Ramos (cell line): ENCODE measurements around the gene ZNF202.
"Not testable (repeated sequence)": the region's sequence is repeated elsewhere in the genome, so short reads cannot be mapped to it uniquely, and the experiment has no call there.

Experiments used
- in situ Hi-C: fragments of 300-500 bp; cut with MboI; formaldehyde crosslinking; loops from one replicate; pipeline ENCODE4 v1.14.3; 2022; ENCODE audit warnings: low sequenced_read_pairs; ENCODE audit not compliant: unreplicated experiment

The ZNF202 gene

GRCh38 chr11:123741159-123742030, at the start of gene ZNF202:
TSS of gene ZNF202 (minus strand) at chr11:123741660. CDS start at chr11:123730888, 10,772 bp downstream.
- in situ Hi-C loops, result no loop called here

DNA sequence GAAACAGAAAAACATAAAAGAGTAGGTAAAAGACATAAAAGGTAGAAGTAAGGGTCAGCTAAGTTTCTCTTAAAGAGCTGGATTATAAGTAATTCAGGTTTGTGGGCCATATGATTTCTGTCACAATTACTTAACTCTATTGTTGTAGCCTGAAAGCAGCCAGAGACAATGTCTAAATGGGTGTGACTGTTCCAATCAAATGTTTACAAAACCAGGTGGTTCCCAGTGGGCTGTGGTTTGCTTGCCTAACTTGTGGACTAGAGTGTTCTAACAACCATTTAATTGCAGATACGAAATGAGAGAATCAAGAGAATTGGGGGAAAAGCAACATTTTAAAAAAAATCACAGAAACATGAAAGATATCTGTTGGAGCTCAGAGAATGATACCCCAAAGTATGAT, 42.1 kb upstream of the ZNF202 start:
- in situ Hi-C loops, result no loop called here

- in situ Hi-C loops, result no loop called here
Measured at GRCh38 chr11:123778511-123778910, 37.1 kb upstream of the ZNF202 start.

DNA sequence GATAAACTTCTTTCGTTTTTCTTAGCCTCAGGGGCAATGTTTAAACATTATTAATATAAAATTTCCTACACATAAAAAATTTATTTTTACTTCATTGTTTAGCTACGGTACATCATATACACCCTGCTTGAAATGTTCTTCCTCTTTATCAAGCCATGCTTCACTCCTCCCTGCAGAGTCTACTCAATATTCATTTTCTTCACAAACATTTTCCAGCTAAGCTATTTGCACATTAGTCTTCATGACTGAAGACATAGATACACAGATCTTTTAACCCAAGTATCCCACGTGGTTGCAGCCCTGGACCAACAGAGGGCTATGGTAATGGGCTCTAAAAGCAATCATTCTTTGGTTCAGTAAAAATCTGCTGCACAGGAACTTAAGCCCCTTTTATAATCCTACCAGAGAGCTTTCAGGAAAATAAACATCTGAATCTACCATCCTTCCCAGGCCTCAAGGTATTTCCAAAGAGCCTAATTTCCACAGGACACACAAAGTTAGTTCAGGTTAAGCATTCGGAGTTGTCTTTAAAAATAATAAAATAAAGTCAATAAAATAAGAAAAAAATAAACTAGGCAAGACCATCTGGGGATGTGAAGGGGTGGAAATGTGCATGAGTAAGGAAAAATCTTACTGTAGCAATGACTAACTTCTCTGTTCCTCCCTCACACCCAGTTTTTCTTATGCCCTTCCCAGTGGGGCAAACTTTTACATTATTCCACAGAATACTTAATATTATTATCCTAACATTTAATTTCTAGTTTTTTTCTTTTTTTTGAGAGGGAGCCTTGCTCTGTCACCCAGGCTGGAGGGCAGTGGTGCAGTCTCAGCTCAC, 34.5 kb upstream of the ZNF202 start:
- in situ Hi-C loops, result no loop called here

DNA sequence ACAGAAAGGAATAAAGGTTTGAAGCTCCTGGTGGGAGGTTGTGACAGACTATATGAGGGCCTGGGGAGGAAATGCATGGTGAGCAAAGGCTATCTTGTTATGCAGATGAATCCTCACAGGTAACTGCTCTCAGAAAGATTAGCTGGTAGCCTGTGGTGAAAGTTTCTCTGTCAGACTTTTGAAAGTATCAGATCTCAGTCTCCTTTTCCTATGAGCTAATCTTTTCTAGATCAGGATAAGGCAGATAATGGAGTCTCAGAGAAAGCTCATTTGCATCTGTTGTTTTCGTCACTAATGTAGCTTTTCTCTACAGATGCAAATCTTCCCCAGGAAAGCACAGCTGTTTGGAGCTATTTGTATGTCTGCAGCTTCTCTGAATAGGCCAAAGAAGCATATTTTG, 33.8 kb upstream of the ZNF202 start:
- in situ Hi-C loops, result no loop called here

DNA sequence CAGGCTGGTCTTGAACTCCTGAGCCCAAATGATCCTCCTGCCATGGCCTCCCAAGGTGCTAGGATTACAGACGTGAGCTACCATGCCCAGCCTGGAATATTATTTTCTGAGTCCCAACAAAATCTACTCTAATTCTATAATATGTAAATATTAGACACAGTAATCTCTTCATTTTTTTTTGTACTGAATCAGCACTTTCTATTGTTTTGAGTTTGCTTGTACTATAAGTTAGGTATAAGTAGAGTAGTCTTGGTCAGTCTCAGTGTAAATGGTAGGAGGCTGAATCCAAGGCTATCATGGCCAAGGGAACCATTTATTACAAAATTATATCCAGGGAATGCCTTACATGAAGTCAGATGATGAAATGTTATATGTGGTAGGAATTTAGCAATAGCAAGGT, 32.5 kb upstream of the ZNF202 start:
- in situ Hi-C loops, result no loop called here

DNA sequence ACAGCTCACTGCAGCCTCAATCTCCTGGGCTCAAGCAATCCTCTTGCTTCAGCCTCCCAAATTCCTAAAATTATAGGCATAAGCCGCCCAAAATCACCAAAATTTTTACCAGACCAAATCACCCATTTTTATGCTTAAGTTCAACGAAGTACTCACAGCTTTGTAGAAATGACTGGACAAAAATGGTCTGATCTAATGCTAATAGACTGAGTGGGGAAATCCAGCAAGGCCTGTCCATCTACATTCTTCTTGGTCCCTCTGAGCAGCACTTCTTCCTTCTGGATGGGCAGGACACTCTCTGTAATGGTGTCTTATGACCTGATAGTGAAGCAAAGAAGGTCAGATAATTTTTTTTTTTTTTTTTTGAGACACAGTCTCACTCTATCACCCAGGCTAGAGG, 31.6 kb upstream of the ZNF202 start:
- in situ Hi-C loops, result no loop called here

DNA sequence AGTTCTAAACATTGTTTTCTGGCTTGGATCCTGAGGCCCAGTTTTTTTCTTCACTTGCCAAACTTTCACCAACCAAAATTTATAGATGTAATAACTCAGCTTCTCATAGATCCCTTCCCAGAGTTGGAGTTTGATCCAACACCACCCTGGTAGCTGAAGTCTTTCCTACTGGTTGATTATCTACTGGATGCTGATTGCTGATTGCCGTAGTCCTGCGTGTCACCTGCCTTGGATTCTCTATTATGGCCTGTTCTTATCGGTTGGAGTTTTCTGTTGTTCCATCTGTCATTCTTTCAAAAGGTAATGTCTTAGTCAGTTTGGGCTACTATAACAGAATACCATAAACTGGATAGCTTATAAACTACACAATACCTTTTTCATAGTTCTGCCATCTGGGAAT, 30.2 kb upstream of the ZNF202 start:
- in situ Hi-C loops, result no loop called here

- in situ Hi-C loops, result no loop called here
Measured at GRCh38 chr11:123770712-123771111, 29.3 kb upstream of the ZNF202 start.

DNA sequence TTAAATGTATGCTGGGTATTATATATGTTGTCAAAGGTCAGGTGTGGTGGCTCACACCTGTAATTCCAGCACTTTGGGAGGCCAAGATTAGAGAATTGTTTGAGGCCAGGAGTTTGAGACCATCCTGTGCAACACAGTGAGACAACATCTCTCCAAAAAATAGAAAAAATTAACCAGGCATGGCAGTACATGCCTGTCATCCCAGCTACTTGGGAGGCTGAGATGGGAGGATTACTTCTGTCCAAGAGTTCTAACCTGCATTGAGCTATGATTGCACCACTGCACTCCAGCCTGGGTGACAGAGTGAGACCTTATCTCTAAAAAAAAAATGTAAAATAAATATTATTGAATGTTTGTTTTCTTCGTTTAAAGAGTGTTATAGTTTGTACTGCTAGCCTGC, 24.1 kb upstream of the ZNF202 start:
- in situ Hi-C loops, result no loop called here

DNA sequence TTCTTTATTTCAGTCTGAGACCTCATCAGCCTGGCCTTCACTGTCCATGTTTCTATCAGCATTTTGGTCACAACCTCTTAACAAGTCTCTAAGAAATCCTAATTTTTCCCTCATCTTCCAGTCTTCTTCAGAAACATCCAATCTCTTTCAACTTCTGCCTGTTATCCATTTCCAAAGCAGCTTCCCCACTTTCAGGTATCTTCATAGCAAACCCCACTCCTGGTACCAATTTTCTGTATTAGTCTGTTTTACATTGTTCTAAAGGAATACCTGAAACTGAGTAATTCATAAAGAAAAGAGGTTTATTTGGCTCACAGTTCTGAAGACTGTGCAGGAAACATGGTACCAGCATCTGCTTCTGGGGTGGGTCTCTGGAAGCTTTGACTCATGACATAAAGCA, 21.0 kb upstream of the ZNF202 start:
- in situ Hi-C loops, result no loop called here

DNA sequence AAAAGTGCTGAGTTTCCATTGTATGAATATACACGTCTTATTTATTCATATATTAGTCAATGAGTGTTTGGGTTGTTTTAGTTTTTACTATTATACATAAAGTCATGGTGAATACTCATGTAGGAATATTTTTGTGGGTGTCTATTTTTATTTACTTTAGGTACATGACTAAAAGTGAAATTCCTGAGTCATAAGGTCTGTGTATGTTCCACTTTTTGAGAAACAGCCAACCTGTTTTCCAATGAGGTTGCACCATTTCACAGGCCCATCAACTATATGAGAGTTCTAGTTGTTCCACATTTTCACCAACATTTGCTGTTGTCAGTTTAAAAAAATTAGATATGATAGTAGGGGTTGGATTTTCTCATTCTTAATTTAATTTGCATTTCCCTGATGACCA, 19.4 kb upstream of the ZNF202 start:
- in situ Hi-C loops, result no loop called here

DNA sequence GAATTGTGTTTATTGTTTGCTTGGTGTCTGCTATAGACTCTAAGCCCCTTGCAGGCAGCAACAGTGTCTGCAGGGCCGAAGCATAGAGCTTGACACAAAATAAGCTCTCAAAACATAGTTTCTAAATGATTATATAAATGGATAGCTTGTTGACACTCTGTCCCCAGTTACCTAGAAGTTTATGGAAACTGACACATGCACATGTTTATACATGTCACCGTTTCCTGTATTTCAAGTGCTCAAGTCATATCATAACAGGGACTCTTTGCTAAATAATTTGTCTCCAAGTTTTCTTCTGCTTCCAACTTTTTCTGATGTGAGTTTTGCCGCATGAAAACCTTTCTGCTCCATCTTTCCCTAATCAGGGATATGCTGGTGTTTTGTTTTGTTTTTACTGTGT, 16.5 kb upstream of the ZNF202 start:
- in situ Hi-C loops, result no loop called here

- in situ Hi-C loops, result no loop called here
Measured at GRCh38 chr11:123755813-123756212, 14.4 kb upstream of the ZNF202 start.

DNA sequence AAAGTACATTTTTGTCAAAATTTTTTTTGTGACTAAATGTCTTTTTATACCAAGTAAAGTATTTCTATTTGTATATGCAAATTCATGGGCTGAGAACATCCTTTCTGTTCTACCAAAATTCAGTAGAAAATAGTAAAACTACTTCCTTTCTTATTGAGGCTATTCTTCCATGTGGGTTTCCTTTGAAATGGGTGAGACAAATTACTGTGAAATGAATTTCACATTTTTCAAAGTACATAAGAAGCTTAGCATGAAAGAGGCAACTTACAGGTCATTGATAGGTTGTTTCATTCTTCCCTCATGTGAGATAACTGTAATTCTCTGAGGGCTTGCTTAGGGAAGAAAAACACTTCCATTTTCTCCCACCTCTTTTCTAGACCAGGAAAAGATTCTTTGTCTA, 13.9 kb upstream of the ZNF202 start:
- in situ Hi-C loops, result no loop called here

DNA sequence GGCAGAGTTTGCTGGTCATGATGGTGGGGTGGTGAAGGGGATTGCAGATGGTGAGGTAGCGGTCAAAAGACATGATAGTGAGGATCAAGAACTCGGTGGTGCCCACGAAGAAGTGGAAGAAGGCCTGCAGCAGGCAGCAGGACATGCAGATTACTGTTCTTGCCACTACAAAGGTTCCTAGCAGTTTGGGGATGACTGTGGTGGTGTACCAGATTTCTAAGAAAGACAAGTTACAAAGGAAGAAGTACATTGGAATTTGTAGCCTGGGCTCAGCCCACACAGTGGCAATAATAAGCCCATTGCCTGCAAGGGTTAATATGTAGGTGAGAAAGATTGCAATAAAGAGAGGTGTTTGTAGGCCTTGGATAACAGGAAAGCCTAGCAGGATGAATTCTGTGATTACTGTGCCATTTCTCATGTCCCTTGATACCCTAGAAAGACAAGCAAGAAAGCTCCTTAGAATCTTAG, 12.7 kb upstream of the ZNF202 start, which contains the start of gene OR6X1:
Gene OR6X1 (minus strand): TSS at position 418 of the 468 bp plus-strand sequence. CDS start 0 bp downstream, at position 418.
- in situ Hi-C loops, result no loop called here

DNA sequence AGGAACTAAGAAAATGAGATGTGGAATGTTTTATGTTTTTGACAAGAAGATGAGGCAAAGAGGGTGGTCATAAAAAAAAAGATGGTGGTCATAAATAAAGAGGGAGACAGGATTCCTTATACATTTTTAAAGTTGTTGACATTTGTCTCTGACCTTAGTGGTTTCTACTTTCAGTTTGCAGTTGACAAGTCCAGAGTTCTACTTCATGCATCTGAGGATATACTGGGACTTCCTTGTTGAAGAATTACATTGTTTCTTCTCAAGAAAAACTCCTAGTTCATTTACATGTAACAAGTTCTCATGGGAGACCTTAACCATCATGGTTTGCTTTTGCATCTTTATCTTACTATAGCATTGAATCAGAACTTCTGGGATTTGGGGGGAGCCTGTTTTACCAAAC, 11.7 kb upstream of the ZNF202 start:
- in situ Hi-C loops, result no loop called here

DNA sequence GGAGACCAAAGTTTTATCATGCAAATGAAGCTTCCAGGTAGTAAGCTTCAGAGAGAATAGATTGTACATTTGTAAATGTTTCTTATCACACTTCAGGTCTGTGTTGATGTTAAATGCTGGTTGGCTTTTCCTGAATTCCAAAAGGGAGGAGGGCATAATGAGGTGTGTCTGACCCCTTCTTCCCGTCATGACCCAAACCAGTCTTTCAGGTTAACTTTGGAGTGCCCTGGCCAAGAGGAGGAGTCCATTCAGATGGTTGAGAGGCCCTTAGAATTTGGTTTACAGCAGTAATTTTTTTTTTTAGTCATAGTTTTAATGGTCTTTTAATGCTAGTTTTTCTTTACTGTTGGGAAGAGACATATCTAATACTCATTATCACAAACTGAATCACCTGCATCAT, 10.3 kb upstream of the ZNF202 start:
- in situ Hi-C loops, result no loop called here

DNA sequence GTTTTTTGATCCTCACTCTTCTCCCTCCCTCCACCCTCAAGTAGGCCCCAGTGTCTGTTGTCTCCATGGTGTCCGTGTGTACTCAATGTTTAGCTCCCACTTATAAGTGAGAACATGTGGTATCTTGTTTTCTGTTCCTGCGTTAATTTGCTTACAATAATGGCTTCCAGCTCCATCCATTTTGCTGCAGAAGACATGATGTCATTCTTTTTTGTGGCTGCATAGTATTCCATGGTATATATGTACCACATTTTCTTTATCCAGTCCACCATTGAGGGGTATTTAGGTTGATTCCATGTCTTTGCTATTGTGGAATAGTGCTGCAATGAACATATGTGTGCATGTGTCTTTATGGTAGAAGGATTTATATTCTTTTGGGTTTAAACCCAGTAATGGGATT, 6.9 kb upstream of the ZNF202 start:
- in situ Hi-C loops, result not testable (repeated sequence)

- in situ Hi-C loops, result no loop called here
Measured at GRCh38 chr11:123745764-123746451, 4.4 kb upstream of the ZNF202 start.

- in situ Hi-C loops, result no loop called here
Measured at GRCh38 chr11:123742724-123743120, 1.3 kb upstream of the ZNF202 start.
